Activated B cell treated with CpG ODN at 0.5 μM for 24 hours (primary cell): ENCODE measurements around the gene NKX2-1. TPM values are rescaled to one million over a fixed set of nuclear protein-coding genes. Genes with fewer than 3 reads are reported as not detected.

Experiments used
- ATAC-seq: fragments of 200-7000 bp; cut with Tn5 transposase; one replicate; pipeline ENCODE4 v1.10.0; 2021; ENCODE audit warnings: low read depth, mild to moderate bottlenecking, moderate library complexity
- CTCF ChIA-PET: fragments of 350-600 bp; sonication (Branson Sonifier 250); formaldehyde crosslinking; loops from one replicate; lab custom pipeline; 2021; ENCODE audit warnings: antibody characterized with exemption; lab: Charles Lee
- POLR2A ChIA-PET: fragments of 350-600 bp; sonication (Branson Sonifier 250); formaldehyde crosslinking; loops from one replicate; lab custom pipeline; 2021; ENCODE audit warnings: antibody characterized with exemption; lab: Charles Lee
- DNase-seq: peaks from one replicate; pipeline ENCODE4 v3.0.0; 2022
- H3K27ac Mint-ChIP-seq: one replicate; pipeline ENCODE4 v1.8.0; 2020; ENCODE audit warnings: mixed read lengths
- H3K27me3 Mint-ChIP-seq: one replicate; pipeline ENCODE4 v1.8.0; 2021; ENCODE audit warnings: mixed read lengths
- H3K36me3 Mint-ChIP-seq: one replicate; pipeline ENCODE4 v1.8.0; 2021; ENCODE audit warnings: low read depth, mixed read lengths
- H3K4me1 Mint-ChIP-seq: one replicate; pipeline ENCODE4 v1.8.0; 2021; ENCODE audit warnings: mixed read lengths
- H3K4me3 Mint-ChIP-seq: one replicate; pipeline ENCODE4 v1.8.0; 2020; ENCODE audit warnings: mild to moderate bottlenecking, mixed read lengths
- H3K9me3 Mint-ChIP-seq: one replicate; pipeline ENCODE4 v1.8.0; 2020; ENCODE audit warnings: mixed read lengths
- CTCF ChIP-seq: fragments of 200-600 bp; IDR thresholded peaks from one replicate; pipeline ENCODE4 v1.8.0; 2022; ENCODE audit warnings: antibody characterized with exemption, mild to moderate bottlenecking
- intact Hi-C: fragments of 100-400 bp; cut with micrococcal nuclease; formaldehyde crosslinking; loops from one replicate; pipeline ENCODE4 v1.15.1; 2024
- total RNA-seq: library from RNA; stranded (reverse); gene quantifications from 2 replicates; pipeline ENCODE4 v1.2.3, GENCODE V29; 2022

Gene NKX2-1
- total RNA-seq, 1 donor from 2014 or later = not detected

- peaks cover 61% of the 10 kb centered on the region for H3K27me3 Mint-ChIP-seq
- H3K36me3 Mint-ChIP-seq = no peaks in the 10 kb centered on the region
- no peak for DNase-seq
- no peak for ATAC-seq
- no peak for TF ChIP-seq CTCF
- intact Hi-C loops = loop anchor here (5.0 to 10.0 kb wide), 2 partner anchors 60 to 132 kb away; partner anchors contain the start of gene NKX2-8
- ChIA-PET CTCF (no interaction called here), POLR2A (no interaction called here)
- peaks cover 4% of the 10 kb centered on the region for H3K9me3 Mint-ChIP-seq
- peaks cover 2% of the 10 kb centered on the region for H3K4me1 Mint-ChIP-seq
- H3K4me3 Mint-ChIP-seq = no peak overlapping the region
- H3K27ac Mint-ChIP-seq = no peak overlapping the region
These were observed 5.1 kb upstream of the NKX2-1 start for GRCh38 chr14:36524874-36525745.

- Mint-ChIP-seq H3K4me3 (no peak overlapping the region), H3K27ac (no peak overlapping the region), H3K27me3 (peaks cover 65% of the 10 kb centered on the region), H3K9me3 (peaks cover 1% of the 10 kb centered on the region), H3K36me3 (no peaks in the 10 kb centered on the region), H3K4me1 (peaks cover 6% of the 10 kb centered on the region)
- DNase-seq = no peak
- ATAC-seq = no peak
- no peak for TF ChIP-seq CTCF
- intact Hi-C loops = loop anchor here (5.0 to 10.0 kb wide), 2 partner anchors 60 to 133 kb away; partner anchors contain the start of gene NKX2-8
- POLR2A ChIA-PET = no interaction called here
- CTCF ChIA-PET = no interaction called here
These were observed 4.3 kb upstream of the NKX2-1 start for GRCh38 chr14:36524220-36524837.

GRCh38 chr14:36522972-36523715 is 3.1 kb upstream of the NKX2-1 start:
- no peak overlapping the region for H3K4me3 Mint-ChIP-seq
- no peaks in the 10 kb centered on the region for H3K9me3 Mint-ChIP-seq
- peaks cover 7% of the 10 kb centered on the region for H3K4me1 Mint-ChIP-seq
- H3K27me3 Mint-ChIP-seq = peaks cover 60% of the 10 kb centered on the region
- no peaks in the 10 kb centered on the region for H3K36me3 Mint-ChIP-seq
- intact Hi-C loops = loop anchor here (5.0 to 10.0 kb wide), 2 partner anchors 62 to 134 kb away; partner anchors contain the start of gene NKX2-8
- POLR2A ChIA-PET = no interaction called here
- no peak overlapping the region for H3K27ac Mint-ChIP-seq
- CTCF ChIA-PET = no interaction called here
- no peak for TF ChIP-seq CTCF
- DNase-seq = no peak
- ATAC-seq = no peak

GRCh38 chr14:36522347-36522971 is 2.4 kb upstream of the NKX2-1 start:
- Mint-ChIP-seq H3K4me3 (no peak overlapping the region), H3K36me3 (no peaks in the 10 kb centered on the region), H3K9me3 (no peaks in the 10 kb centered on the region), H3K27ac (no peak overlapping the region), H3K27me3 (peaks cover 53% of the 10 kb centered on the region), H3K4me1 (peaks cover 7% of the 10 kb centered on the region)
- TF ChIP-seq CTCF = no peak
- ChIA-PET CTCF (no interaction called here), POLR2A (no interaction called here)
- no peak for ATAC-seq
- intact Hi-C loops = loop anchor here (5.0 to 10.0 kb wide), 2 partner anchors 62 to 135 kb away; partner anchors contain the start of gene NKX2-8
- DNase-seq = no peak
